Subcutaneous abdominal adipose tissue (tissue), 5 donors: ENCODE data around the gene ZNF366.

Experiments
- H3K27ac ChIP-seq: one replicate; pipeline ENCODE4 v1.7.0; 2013; ENCODE audit warnings: low read depth, mild to moderate bottlenecking, inconsistent platforms, low read length, moderate library complexity
- H3K27me3 ChIP-seq, 5 donors: one replicate each; pipeline ENCODE4 v1.7.0; 2013; ENCODE audit warnings: low read length in 5 of 5, inconsistent platforms in 1 of 5; ENCODE audit not compliant: control insufficient read depth in 5 of 5, insufficient read depth in 4 of 5
- H3K36me3 ChIP-seq, 5 donors: one replicate each; pipeline ENCODE4 v1.7.0; 2013; ENCODE audit warnings: low read length in 5 of 5; ENCODE audit not compliant: control insufficient read depth in 5 of 5, insufficient read depth in 5 of 5
- H3K4me1 ChIP-seq, 5 donors: one replicate each; pipeline ENCODE4 v1.7.0; 2013; ENCODE audit warnings: low read length in 5 of 5, mild to moderate bottlenecking in 3 of 5, moderate library complexity in 1 of 5; ENCODE audit not compliant: control insufficient read depth in 5 of 5, insufficient read depth in 5 of 5
- H3K4me3 ChIP-seq, 5 donors: one replicate each; pipeline ENCODE4 v1.7.0; 2013; ENCODE audit warnings: low read length in 5 of 5, low read depth in 1 of 5
- H3K9ac ChIP-seq, 5 donors: one replicate each; pipeline ENCODE4 v1.7.0; 2013; ENCODE audit warnings: low read length in 5 of 5, mild to moderate bottlenecking in 4 of 5, moderate library complexity in 3 of 5
- H3K9me3 ChIP-seq, 5 donors: one replicate each; pipeline ENCODE4 v1.7.0; 2013; ENCODE audit warnings: low read length in 5 of 5; ENCODE audit not compliant: control insufficient read depth in 5 of 5
- donor health status: healthy.
- donor health status: healthy.
- donor health status: healthy.
- donor health status: healthy.
- donor health status: healthy.

The ZNF366 gene

GRCh38 chr5:72523960-72524582 is 16.9 kb upstream of the ZNF366 start:
- Histone ChIP-seq H3K9me3 (peaks cover 0 to 2% (median 0%) of the 10 kb centered on the region in 5 donors), H3K9ac (no peak overlapping the region), H3K27ac (no peak overlapping the region), H3K36me3 (no peaks in the 10 kb centered on the region), H3K4me1 (peaks cover 0 to 4% (median 0%) of the 10 kb centered on the region in 5 donors), H3K27me3 (no peaks in the 10 kb centered on the region), H3K4me3 (no peak overlapping the region)

GRCh38 chr5:72522607-72523006 is 15.4 kb upstream of the ZNF366 start:
- Histone ChIP-seq H3K4me3 (no peak overlapping the region), H3K4me1 (peaks cover 0 to 16% (median 8%) of the 10 kb centered on the region in 5 donors), H3K27me3 (no peaks in the 10 kb centered on the region), H3K9me3 (peaks cover 0 to 3% (median 0%) of the 10 kb centered on the region in 5 donors), H3K27ac (no peak overlapping the region), H3K36me3 (no peaks in the 10 kb centered on the region), H3K9ac (no peak overlapping the region)

GRCh38 chr5:72519111-72519510 is 11.9 kb upstream of the ZNF366 start:
- Histone ChIP-seq H3K4me3 (no peak overlapping the region), H3K9me3 (peaks cover 0 to 3% (median 0%) of the 10 kb centered on the region in 5 donors), H3K36me3 (no peaks in the 10 kb centered on the region), H3K27ac (peak overlapping the region; percentile 22), H3K4me1 (peaks cover 0 to 18% (median 8%) of the 10 kb centered on the region in 5 donors), H3K9ac (no peak overlapping the region), H3K27me3 (no peaks in the 10 kb centered on the region)

GRCh38 chr5:72518001-72518683 is 10.9 kb upstream of the ZNF366 start:
- Histone ChIP-seq H3K27me3 (no peaks in the 10 kb centered on the region), H3K9ac (no peak overlapping the region), H3K36me3 (no peaks in the 10 kb centered on the region), H3K9me3 (peaks cover 0 to 3% (median 0%) of the 10 kb centered on the region in 5 donors), H3K27ac (peak overlapping the region; percentile 22), H3K4me1 (peaks cover 0 to 16% (median 8%) of the 10 kb centered on the region in 5 donors), H3K4me3 (peak overlapping the region in 1 of 5 donors; percentile 4)

- H3K27me3 ChIP-seq = no peaks in the 10 kb centered on the region
- H3K4me3 ChIP-seq = no peak overlapping the region
- H3K4me1 ChIP-seq = peaks cover 0 to 16% (median 8%) of the 10 kb centered on the region in 5 donors
- no peak overlapping the region for H3K27ac ChIP-seq
- H3K9me3 ChIP-seq = peaks cover 0 to 3% (median 0%) of the 10 kb centered on the region in 5 donors
- no peak overlapping the region for H3K9ac ChIP-seq
- H3K36me3 ChIP-seq = no peaks in the 10 kb centered on the region
Observed at GRCh38 chr5:72516916-72517315, 9.7 kb upstream of the ZNF366 start.

- Histone ChIP-seq H3K4me1 (peaks cover 0 to 25% (median 19%) of the 10 kb centered on the region in 5 donors), H3K4me3 (no peak overlapping the region), H3K9me3 (peaks cover 0 to 3% (median 0%) of the 10 kb centered on the region in 5 donors), H3K27ac (no peak overlapping the region), H3K36me3 (no peaks in the 10 kb centered on the region), H3K9ac (no peak overlapping the region), H3K27me3 (no peaks in the 10 kb centered on the region)
Observed at GRCh38 chr5:72515211-72515610, 8.0 kb upstream of the ZNF366 start.

GRCh38 chr5:72512593-72512860 is 5.3 kb upstream of the ZNF366 start:
- peaks cover 3 to 36% (median 32%) of the 10 kb centered on the region in 5 donors for H3K4me1 ChIP-seq
- H3K9me3 ChIP-seq = no peaks in the 10 kb centered on the region
- H3K27ac ChIP-seq = no peak overlapping the region
- no peaks in the 10 kb centered on the region for H3K27me3 ChIP-seq
- no peak overlapping the region for H3K9ac ChIP-seq
- H3K36me3 ChIP-seq = no peaks in the 10 kb centered on the region
- no peak overlapping the region for H3K4me3 ChIP-seq

GRCh38 chr5:72511774-72512592 is 4.8 kb upstream of the ZNF366 start:
- Histone ChIP-seq H3K27me3 (no peaks in the 10 kb centered on the region), H3K36me3 (no peaks in the 10 kb centered on the region), H3K4me1 (peaks cover 3 to 39% (median 32%) of the 10 kb centered on the region in 5 donors), H3K9ac (no peak overlapping the region), H3K4me3 (no peak overlapping the region), H3K9me3 (no peaks in the 10 kb centered on the region), H3K27ac (no peak overlapping the region)

GRCh38 chr5:72511366-72511765 is 4.2 kb upstream of the ZNF366 start:
- H3K27me3 ChIP-seq = no peaks in the 10 kb centered on the region
- peak overlapping the region; percentile 98 for H3K27ac ChIP-seq
- H3K36me3 ChIP-seq = no peaks in the 10 kb centered on the region
- peaks cover 3 to 43% (median 32%) of the 10 kb centered on the region in 5 donors for H3K4me1 ChIP-seq
- H3K9me3 ChIP-seq = no peaks in the 10 kb centered on the region
- no peak overlapping the region for H3K4me3 ChIP-seq
- no peak overlapping the region for H3K9ac ChIP-seq
